GM18505 (cell line): ENCODE results near the gene SMC1B.

Experiments
- ATAC-seq: cut with Tn5 transposase; IDR thresholded peaks from one replicate; pipeline ENCODE4 v1.9.1; 2021; ENCODE audit not compliant: unreplicated experiment
- POLR2A ChIP-seq: IDR thresholded peaks from 4 replicates; pipeline ENCODE4 v1.6.1; 2011; ENCODE audit warnings: borderline replicate concordance; ENCODE audit not compliant: insufficient read depth, insufficient read length; ENCODE audit errors: extremely low read depth

Gene SMC1B

GRCh38 chr22:45421349-45422055 lies 8.1 kb upstream of the SMC1B start:
- no peak for ATAC-seq
- TF ChIP-seq POLR2A = no peak

GRCh38 chr22:45420539-45420938 lies 7.1 kb upstream of the SMC1B start:
- no peak for ATAC-seq
- TF ChIP-seq POLR2A = no peak

DNA sequence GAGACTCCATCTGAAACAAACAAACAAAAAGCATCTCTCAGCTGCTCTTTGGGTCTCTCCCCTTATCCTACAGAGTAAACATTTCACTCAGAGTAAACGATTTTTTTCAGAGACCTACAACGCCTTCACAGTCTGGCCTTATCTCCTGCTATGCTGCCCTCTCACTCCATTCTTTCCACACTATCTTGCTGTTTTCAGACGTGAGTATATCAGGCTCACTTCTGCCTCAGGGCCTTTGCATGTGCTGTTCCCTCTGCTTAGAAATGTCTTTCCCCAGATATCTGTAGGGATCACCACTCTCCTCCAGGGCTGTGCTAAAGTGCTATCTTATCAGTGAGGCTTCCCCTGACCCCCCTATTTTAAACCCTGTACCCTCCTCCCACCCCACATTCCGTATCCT lies 6.6 kb upstream of the SMC1B start:
- no peak for ATAC-seq
- no peak for TF ChIP-seq POLR2A

DNA sequence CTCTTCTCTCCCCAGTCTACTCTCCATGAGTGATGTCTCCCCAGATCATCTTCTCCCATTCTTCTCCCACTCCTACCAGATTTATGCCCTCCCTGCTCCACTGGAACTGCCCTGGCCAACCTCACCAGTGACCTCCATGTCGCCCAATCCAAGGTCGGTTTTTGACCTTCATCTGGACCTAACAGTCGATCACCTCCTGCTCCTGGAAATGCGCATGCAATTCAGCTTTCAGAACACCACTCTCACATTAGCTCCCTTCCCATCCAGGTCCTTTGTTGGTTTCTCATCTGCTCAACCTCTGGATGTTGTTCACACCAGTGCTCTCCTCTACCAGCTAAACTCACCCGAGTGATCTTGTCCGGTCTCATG lies 5.4 kb upstream of the SMC1B start:
- TF ChIP-seq POLR2A = no peak
- no peak for ATAC-seq

- TF ChIP-seq POLR2A = no peak
- no peak for ATAC-seq
Observed at GRCh38 chr22:45418056-45418769, 4.8 kb upstream of the SMC1B start.

DNA sequence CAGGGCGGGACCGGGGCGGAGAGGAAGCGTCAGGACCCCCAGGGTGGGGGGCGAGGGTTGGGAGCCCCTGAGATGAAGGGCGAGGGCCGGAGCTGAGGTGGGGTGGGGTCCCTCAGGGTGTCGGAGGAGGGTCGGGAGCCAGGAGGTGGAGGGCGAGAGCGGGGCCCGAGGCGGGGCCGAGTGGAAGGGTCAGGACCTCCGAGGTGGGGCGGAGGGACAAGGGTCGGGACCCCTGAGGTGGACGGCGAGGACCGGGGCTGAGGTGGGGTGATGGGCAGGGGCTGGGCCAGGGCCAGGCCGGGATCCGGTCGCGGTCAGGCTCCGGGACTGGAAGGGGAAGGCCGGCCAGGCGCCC lies 409 bp downstream of the SMC1B start:
- ATAC-seq = no peak
- TF ChIP-seq POLR2A = no peak

- ATAC-seq = no peak
- no peak for TF ChIP-seq POLR2A
Observed at GRCh38 chr22:45407793-45408192, 5.6 kb downstream of the SMC1B start.

DNA sequence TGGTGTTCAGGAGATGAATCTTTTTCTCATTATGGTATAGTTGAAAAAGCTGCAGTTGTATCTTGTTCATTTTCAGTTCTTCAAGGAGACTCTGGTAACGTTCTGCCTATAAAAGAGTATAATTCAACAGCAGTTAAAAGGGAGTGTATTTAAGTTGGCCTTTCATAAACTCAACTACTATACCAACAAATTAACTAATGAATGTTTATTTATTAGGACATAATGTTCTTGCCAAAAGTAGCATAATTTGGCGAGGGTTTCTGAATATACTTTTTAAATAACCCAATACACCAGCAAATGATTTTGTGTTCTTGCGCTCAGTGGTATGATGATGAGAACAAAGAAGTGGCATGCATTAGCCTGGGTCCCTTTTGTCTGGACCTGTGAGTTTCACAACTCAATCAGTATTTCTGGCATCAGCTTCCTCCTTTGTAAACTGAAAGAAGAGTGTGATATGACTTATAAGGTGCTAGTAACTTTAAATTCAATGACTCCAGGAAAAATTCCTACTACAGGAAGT lies 10.9 kb downstream of the SMC1B start:
- no peak for TF ChIP-seq POLR2A
- no peak for ATAC-seq

DNA sequence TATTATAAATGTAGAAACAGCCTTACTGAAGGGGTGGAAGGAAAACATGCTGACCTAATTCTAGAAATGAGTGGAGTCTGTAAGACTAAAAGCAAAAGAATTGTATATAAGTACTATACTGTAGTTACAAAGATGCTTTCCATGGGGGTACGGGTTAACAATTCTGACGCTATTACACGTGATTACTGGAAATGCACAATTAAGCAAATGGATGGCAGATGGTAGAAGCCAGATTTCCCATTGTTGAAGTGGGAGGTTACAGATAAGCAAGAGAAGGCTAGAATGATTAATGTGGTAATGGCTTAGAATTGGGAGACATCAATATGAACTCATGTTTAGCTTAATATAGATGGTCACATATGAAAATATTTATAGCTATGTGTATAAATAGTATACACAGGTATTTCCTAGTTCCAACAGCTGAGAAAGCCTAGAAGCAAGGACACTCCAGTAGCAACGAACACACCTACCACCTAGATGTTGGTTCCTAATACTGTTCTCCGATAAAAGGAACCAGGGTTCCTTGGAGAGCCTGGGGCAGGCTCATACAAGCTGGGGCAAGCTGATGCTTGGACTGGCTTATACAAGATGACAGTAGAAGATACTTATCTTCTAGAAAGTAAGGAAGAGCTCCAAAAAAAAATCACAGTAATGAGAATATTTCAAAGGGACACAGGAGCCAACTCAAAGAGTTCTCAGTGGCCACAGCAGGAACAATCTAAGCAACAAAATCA lies 13.5 kb downstream of the SMC1B start:
- TF ChIP-seq POLR2A = no peak
- ATAC-seq = no peak

GRCh38 chr22:45398214-45398613 lies 15.2 kb downstream of the SMC1B start:
- TF ChIP-seq POLR2A = no peak
- ATAC-seq = no peak

- no peak for ATAC-seq
- no peak for TF ChIP-seq POLR2A
Observed at GRCh38 chr22:45397806-45398205, 15.6 kb downstream of the SMC1B start.

- no peak for TF ChIP-seq POLR2A
- no peak for ATAC-seq
Observed at GRCh38 chr22:45389546-45389945, 23.9 kb downstream of the SMC1B start.

DNA sequence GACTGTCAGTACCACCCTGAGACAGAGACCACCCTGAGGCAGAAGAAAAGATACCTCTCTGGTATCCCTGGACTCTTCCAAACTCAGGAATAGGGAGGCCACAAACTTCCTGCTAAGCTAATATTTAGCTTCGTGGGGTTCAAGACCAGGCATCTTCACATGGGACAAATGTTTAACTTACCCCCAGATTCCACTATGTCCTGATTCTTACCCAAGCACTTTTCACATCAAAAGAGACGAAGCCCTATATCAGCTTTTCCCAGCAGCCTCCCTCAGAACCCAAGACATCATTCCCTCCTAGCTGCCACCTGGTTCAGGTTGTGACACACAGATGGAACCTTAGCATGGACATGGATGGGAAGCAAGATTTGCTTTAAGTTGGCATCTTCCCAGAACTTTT lies 32.1 kb downstream of the SMC1B start:
- no peak for TF ChIP-seq POLR2A

GRCh38 chr22:45376703-45377102 lies 36.7 kb downstream of the SMC1B start:
- no peak for ATAC-seq
- TF ChIP-seq POLR2A = no peak

More for the DNA sequence above, 32.1 kb downstream of the SMC1B start:
- ATAC-seq = no peak
